IMR-90 (cell line): ENCODE results near the gene SLC66A3.

Source experiments
- BHLHE40 ChIP-seq: fragments of 150-350 bp; IDR thresholded peaks from 2 replicates; pipeline ENCODE4 v1.6.1; 2016; ENCODE audit warnings: mild to moderate bottlenecking, low read depth, low read length
- CEBPB ChIP-seq: IDR thresholded peaks from 2 replicates; pipeline ENCODE4 v1.6.1; 2012; ENCODE audit warnings: low read depth, low read length, improper control_type of control experiment
- CHD1 ChIP-seq: IDR thresholded peaks from 2 replicates; pipeline ENCODE4 v1.6.1; 2012; ENCODE audit warnings: low read depth, low read length, improper control_type of control experiment
- FOS ChIP-seq: fragments of 150-350 bp; IDR thresholded peaks from 2 replicates; pipeline ENCODE4 v1.6.1; 2016; ENCODE audit warnings: low read depth, low read length
- MAFK ChIP-seq: IDR thresholded peaks from 2 replicates; pipeline ENCODE4 v1.6.1; 2012; ENCODE audit warnings: low read depth, low read length, improper control_type of control experiment
- MAZ ChIP-seq: IDR thresholded peaks from 2 replicates; pipeline ENCODE4 v1.6.1; 2012; ENCODE audit warnings: low read depth, mild to moderate bottlenecking, low read length, improper control_type of control experiment, moderate library complexity, borderline replicate concordance
- MXI1 ChIP-seq: IDR thresholded peaks from 2 replicates; pipeline ENCODE4 v1.6.1; 2012; ENCODE audit warnings: low read depth, mild to moderate bottlenecking, low read length, moderate library complexity, borderline replicate concordance
- POLR2A ChIP-seq: IDR thresholded peaks from 2 replicates; pipeline ENCODE4 v1.6.1; 2012; ENCODE audit warnings: mild to moderate bottlenecking, low read depth, low read length
- RAD21 ChIP-seq: IDR thresholded peaks from 2 replicates; pipeline ENCODE4 v1.6.1; 2012; ENCODE audit warnings: low read length, improper control_type of control experiment
- RCOR1 ChIP-seq: IDR thresholded peaks from 2 replicates; pipeline ENCODE4 v1.6.1; 2012; ENCODE audit warnings: mild to moderate bottlenecking, low read length, improper control_type of control experiment; ENCODE audit not compliant: insufficient replicate concordance
- SMC3 ChIP-seq: fragments of 150-350 bp; IDR thresholded peaks from 2 replicates; pipeline ENCODE4 v1.6.1; 2016; ENCODE audit warnings: low read depth, mild to moderate bottlenecking, antibody characterized with exemption, low read length, moderate library complexity
- TF ChIP-seq, protein P1 (sequence below): conservative IDR thresholded peaks from 2 replicates; pipeline ENCODE4 v1.5.1; 2012; ENCODE audit warnings: mild to moderate bottlenecking, low read depth, low read length, improper control_type of control experiment
- TF ChIP-seq, protein P2 (sequence below): fragments of 150-350 bp; IDR thresholded peaks from 2 replicates; pipeline ENCODE4 v1.6.1; 2017; ENCODE audit warnings: mild to moderate bottlenecking, antibody characterized with exemption, low read length, low read depth
- TF ChIP-seq, protein P3 (sequence below): fragments of 150-350 bp; IDR thresholded peaks from 2 replicates; pipeline ENCODE4 v1.6.1; 2016; ENCODE audit warnings: low read depth, mild to moderate bottlenecking, low read length, moderate library complexity, borderline replicate concordance

DNA sequence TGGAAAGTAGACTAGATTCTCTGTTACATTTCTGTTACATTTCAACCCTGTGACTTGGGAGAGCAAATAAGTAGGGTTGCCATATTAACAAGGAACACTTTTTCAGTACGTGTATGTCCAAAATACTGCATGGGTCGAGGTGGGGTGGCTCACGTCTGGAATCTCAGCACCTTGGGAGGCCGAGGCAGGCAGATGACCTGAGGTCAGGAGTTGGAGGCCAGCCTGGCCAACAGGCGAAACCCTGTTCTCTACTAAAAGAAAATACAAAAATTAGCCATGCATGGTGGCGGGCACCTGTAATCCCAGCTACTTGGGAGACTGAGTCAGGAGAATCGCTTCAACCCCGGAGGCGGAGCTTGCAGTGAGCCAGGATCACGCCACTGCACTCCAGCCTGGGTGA, 11.2 kb downstream of the SLC66A3 start:
- TF ChIP-seq SMC3 (no peak), FOS (no peak), POLR2A (no peak), MAZ (no peak), RAD21 (no peak), RCOR1 (no peak), MXI1 (no peak), CHD1 (no peak), MAFK (no peak), CEBPB (no peak), BHLHE40 (no peak)
- TF ChIP-seq, protein P1, sequence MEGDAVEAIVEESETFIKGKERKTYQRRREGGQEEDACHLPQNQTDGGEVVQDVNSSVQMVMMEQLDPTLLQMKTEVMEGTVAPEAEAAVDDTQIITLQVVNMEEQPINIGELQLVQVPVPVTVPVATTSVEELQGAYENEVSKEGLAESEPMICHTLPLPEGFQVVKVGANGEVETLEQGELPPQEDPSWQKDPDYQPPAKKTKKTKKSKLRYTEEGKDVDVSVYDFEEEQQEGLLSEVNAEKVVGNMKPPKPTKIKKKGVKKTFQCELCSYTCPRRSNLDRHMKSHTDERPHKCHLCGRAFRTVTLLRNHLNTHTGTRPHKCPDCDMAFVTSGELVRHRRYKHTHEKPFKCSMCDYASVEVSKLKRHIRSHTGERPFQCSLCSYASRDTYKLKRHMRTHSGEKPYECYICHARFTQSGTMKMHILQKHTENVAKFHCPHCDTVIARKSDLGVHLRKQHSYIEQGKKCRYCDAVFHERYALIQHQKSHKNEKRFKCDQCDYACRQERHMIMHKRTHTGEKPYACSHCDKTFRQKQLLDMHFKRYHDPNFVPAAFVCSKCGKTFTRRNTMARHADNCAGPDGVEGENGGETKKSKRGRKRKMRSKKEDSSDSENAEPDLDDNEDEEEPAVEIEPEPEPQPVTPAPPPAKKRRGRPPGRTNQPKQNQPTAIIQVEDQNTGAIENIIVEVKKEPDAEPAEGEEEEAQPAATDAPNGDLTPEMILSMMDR, result no peak
- TF ChIP-seq, protein P2, sequence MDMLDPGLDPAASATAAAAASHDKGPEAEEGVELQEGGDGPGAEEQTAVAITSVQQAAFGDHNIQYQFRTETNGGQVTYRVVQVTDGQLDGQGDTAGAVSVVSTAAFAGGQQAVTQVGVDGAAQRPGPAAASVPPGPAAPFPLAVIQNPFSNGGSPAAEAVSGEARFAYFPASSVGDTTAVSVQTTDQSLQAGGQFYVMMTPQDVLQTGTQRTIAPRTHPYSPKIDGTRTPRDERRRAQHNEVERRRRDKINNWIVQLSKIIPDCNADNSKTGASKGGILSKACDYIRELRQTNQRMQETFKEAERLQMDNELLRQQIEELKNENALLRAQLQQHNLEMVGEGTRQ, result no peak
- TF ChIP-seq, protein P3, sequence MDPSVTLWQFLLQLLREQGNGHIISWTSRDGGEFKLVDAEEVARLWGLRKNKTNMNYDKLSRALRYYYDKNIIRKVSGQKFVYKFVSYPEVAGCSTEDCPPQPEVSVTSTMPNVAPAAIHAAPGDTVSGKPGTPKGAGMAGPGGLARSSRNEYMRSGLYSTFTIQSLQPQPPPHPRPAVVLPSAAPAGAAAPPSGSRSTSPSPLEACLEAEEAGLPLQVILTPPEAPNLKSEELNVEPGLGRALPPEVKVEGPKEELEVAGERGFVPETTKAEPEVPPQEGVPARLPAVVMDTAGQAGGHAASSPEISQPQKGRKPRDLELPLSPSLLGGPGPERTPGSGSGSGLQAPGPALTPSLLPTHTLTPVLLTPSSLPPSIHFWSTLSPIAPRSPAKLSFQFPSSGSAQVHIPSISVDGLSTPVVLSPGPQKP, result no peak
